C4-2B (cell line): ENCODE measurements around the gene DNAJC7.
"Not testable (repeated sequence)": the region's sequence is repeated elsewhere in the genome, so short reads cannot be mapped to it uniquely, and the experiment has no call there.

Experiments used
- CTCF ChIP-seq: fragments of 450-650 bp; conservative IDR thresholded peaks from 2 replicates; pipeline ENCODE4 v1.5.1; 2017; ENCODE audit warnings: mild to moderate bottlenecking
- ZFX ChIP-seq: fragments of 450-650 bp; IDR thresholded peaks from 2 replicates; pipeline ENCODE4 v1.6.1; 2017

GRCh38 chr17:42012363-42012762, 4.9 kb downstream of the DNAJC7 start:
- TF ChIP-seq CTCF, ZFX: not testable (repeated sequence)
